ENCODE measurements around the gene PARD6G. TPM values are rescaled to one million over a fixed set of nuclear protein-coding genes. Genes with fewer than 3 reads are reported as not detected.

Gene PARD6G
- total RNA-seq, 1 donor from 2014 or later: 25.2 TPM

DNA sequence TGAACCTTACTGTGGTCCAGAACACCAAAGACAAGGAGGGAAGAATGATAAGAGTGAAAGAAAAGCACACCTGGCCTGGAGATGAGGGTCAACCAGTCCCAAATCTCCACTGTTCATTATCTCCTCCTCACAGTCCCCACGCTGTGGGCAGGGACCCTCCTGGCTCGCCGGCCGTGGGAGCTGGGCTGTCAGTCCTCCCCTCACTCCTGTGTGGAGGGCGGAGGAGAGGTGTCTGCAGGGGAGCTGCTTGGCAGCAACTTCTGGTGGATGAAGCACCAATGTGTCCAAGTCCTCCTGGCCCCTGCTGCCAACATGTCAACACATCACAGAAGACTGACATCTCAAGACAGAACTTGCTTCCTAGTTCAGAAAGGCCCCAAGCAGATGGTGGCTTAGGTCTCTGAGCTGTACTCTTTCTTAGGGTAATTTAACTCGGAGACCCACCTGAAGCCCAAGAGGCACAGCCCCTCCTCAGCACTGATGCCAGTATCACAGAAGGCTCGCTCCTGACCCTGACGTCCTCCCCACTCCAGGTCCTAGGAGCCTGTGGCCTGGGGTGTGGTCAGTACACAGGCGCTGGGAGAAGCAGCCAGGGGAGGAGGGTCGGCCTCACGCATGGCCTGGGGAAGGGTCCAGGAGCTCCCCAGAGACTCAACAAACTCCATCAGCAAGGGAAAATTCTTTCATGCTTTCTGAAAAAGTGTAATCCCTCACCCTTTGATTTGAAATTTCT is 54.5 kb downstream of the PARD6G start:
- H3K36me3 Mint-ChIP-seq (ENCODE audit: unreplicated experiment): no peaks in the 10 kb centered on the region
- TF ChIP-seq, protein P1, sequence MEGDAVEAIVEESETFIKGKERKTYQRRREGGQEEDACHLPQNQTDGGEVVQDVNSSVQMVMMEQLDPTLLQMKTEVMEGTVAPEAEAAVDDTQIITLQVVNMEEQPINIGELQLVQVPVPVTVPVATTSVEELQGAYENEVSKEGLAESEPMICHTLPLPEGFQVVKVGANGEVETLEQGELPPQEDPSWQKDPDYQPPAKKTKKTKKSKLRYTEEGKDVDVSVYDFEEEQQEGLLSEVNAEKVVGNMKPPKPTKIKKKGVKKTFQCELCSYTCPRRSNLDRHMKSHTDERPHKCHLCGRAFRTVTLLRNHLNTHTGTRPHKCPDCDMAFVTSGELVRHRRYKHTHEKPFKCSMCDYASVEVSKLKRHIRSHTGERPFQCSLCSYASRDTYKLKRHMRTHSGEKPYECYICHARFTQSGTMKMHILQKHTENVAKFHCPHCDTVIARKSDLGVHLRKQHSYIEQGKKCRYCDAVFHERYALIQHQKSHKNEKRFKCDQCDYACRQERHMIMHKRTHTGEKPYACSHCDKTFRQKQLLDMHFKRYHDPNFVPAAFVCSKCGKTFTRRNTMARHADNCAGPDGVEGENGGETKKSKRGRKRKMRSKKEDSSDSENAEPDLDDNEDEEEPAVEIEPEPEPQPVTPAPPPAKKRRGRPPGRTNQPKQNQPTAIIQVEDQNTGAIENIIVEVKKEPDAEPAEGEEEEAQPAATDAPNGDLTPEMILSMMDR (IDR thresholded peaks at IDR 0.05; ENCODE audit: partially characterized antibody, unreplicated experiment): no peak
- H3K9me3 Mint-ChIP-seq (ENCODE audit: unreplicated experiment): peaks cover 4% of the 10 kb centered on the region
- peaks cover 13% of the 10 kb centered on the region for H3K4me1 Mint-ChIP-seq (ENCODE audit: low read depth, unreplicated experiment)
- H3K27ac Mint-ChIP-seq (ENCODE audit: unreplicated experiment): no peak overlapping the region
- H3K27me3 Mint-ChIP-seq (ENCODE audit: unreplicated experiment): peaks cover 3% of the 10 kb centered on the region
- DNase-seq: no peak
- no peak overlapping the region for H3K4me3 Mint-ChIP-seq (ENCODE audit: unreplicated experiment)

DNA sequence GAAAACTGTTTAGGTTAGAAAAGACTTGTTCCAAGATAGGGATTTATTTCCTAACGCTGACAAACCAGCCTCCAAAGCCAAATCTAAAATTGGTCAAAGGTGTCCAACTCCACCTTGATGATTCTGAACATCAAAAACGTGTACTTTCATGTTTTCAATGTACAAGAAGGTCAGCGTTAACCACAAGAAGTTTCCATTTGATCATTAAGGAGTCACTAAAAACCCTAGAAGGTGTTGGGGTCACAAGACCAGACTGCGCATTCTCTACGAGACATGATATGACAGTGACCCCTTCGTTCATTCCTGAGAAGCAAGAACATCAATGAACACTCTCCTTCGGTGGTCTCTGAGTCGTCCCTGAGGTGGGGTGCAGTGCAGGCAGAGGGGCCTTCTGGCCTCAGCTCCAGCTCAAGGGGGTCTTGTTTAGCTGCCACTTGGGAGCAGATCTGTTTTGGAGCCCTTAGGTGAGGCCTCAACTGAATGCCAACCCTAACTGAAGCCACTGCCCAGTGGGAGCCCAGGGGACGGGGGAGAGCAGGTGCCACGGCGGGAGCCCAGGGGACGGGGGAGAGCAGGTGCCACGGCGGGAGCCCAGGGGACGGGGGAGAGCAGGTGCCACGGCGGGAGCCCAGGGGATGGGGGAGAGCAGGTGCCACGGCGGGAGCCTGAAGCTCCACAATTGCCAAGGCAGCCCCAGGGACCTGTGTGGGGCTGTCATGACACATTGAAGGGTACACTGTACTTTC is 55.2 kb downstream of the PARD6G start:
- peaks cover 4% of the 10 kb centered on the region for H3K9me3 Mint-ChIP-seq (ENCODE audit: unreplicated experiment)
- H3K27me3 Mint-ChIP-seq (ENCODE audit: unreplicated experiment): peaks cover 3% of the 10 kb centered on the region
- no peak overlapping the region for H3K27ac Mint-ChIP-seq (ENCODE audit: unreplicated experiment)
- H3K4me3 Mint-ChIP-seq (ENCODE audit: unreplicated experiment): no peak overlapping the region
- no peak for DNase-seq
- H3K4me1 Mint-ChIP-seq (ENCODE audit: low read depth, unreplicated experiment): peaks cover 7% of the 10 kb centered on the region
- H3K36me3 Mint-ChIP-seq (ENCODE audit: unreplicated experiment): no peaks in the 10 kb centered on the region
- TF ChIP-seq, protein P1 (IDR thresholded peaks at IDR 0.05; ENCODE audit: partially characterized antibody, unreplicated experiment): no peak

DNA sequence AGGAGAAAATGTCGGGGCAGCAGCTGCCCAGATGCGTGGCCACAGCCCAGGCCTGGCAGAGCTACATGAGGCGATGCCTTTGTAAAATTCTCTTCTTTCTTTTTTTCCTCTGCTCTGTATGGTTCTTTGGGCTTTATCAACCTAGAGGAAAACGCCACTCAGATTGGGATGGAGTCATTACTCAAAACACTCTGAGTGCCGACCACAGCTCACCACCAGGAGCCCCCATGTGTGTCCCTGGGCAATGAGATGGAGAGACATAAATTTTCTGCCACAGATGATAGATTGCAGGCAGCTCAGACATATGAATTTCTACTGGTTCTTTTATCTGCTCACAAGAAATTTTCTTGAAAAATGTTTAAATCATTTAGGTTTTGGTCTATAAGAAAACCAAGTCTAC is 56.0 kb downstream of the PARD6G start:
- no peak overlapping the region for H3K27ac Mint-ChIP-seq (ENCODE audit: unreplicated experiment)
- no peak for DNase-seq
- H3K4me1 Mint-ChIP-seq (ENCODE audit: low read depth, unreplicated experiment): peaks cover 3% of the 10 kb centered on the region
- TF ChIP-seq, protein P1 (IDR thresholded peaks at IDR 0.05; ENCODE audit: partially characterized antibody, unreplicated experiment): no peak
- peaks cover 6% of the 10 kb centered on the region for H3K9me3 Mint-ChIP-seq (ENCODE audit: unreplicated experiment)
- H3K36me3 Mint-ChIP-seq (ENCODE audit: unreplicated experiment): no peaks in the 10 kb centered on the region
- H3K27me3 Mint-ChIP-seq (ENCODE audit: unreplicated experiment): peaks cover 4% of the 10 kb centered on the region
- no peak overlapping the region for H3K4me3 Mint-ChIP-seq (ENCODE audit: unreplicated experiment)

DNA sequence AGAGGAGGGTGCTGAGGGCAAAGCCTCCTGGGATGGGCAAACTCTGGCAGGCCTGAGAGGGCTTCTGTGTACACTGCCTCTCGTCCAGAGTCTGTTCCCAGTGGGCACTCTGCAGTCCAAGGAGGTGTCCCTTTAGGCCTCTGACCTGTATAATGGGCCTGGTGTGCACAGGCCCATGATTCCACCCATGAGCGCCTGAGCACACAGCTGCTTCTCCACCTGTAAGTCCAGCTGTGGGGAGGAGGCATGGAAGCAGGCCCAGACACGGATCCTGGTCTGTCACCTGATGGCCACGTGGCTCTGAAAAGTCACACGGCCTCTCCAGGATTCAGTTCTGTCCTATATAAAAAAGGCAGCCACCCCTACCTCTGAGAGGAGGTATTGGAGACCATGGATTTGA is 57.0 kb downstream of the PARD6G start:
- H3K36me3 Mint-ChIP-seq (ENCODE audit: unreplicated experiment): no peaks in the 10 kb centered on the region
- H3K27ac Mint-ChIP-seq (ENCODE audit: unreplicated experiment): no peak overlapping the region
- H3K9me3 Mint-ChIP-seq (ENCODE audit: unreplicated experiment): peaks cover 9% of the 10 kb centered on the region
- TF ChIP-seq, protein P1 (IDR thresholded peaks at IDR 0.05; ENCODE audit: partially characterized antibody, unreplicated experiment): no peak
- H3K27me3 Mint-ChIP-seq (ENCODE audit: unreplicated experiment): peaks cover 7% of the 10 kb centered on the region
- no peak for DNase-seq
- no peak overlapping the region for H3K4me3 Mint-ChIP-seq (ENCODE audit: unreplicated experiment)
- peaks cover 3% of the 10 kb centered on the region for H3K4me1 Mint-ChIP-seq (ENCODE audit: low read depth, unreplicated experiment)

DNA sequence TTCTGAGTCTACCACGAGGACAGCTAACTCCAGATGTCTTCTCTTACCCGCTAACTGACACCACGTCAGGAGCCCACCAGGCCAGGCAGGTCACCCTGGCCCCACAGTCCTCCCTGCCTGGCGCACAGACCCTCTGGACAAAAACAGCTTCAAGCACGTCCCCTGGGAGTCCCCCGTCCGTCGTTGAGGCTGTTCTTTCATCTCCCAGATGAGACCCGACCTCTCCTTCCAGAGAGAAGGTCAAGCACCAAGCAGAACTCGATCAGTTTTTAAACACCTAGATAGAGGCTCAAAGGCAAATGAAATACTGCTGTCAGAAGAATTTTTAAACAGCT is 57.8 kb downstream of the PARD6G start:
- H3K36me3 Mint-ChIP-seq (ENCODE audit: unreplicated experiment): no peaks in the 10 kb centered on the region
- no peak overlapping the region for H3K4me3 Mint-ChIP-seq (ENCODE audit: unreplicated experiment)
- no peak for DNase-seq
- peaks cover 3% of the 10 kb centered on the region for H3K4me1 Mint-ChIP-seq (ENCODE audit: low read depth, unreplicated experiment)
- TF ChIP-seq, protein P1 (IDR thresholded peaks at IDR 0.05; ENCODE audit: partially characterized antibody, unreplicated experiment): no peak
- no peak overlapping the region for H3K27ac Mint-ChIP-seq (ENCODE audit: unreplicated experiment)
- peaks cover 9% of the 10 kb centered on the region for H3K9me3 Mint-ChIP-seq (ENCODE audit: unreplicated experiment)
- peaks cover 7% of the 10 kb centered on the region for H3K27me3 Mint-ChIP-seq (ENCODE audit: unreplicated experiment)

Data from glutamatergic neuron (in vitro differentiated cells).